OCI-LY1 (cell line): ENCODE results near the gene TPBGL.

Experiments used
- H2AFZ ChIP-seq: fragments of 200-600 bp; sonication (generic), shearing (Covaris generic); 2 replicates; pipeline ENCODE4 v1.6.0; 2014; ENCODE audit warnings: antibody characterized with exemption, mild to moderate bottlenecking, low read length
- H3F3A ChIP-seq: fragments of 200-600 bp; sonication (generic), shearing (Covaris generic); 2 replicates; pipeline ENCODE4 v1.6.0; 2014; ENCODE audit warnings: mild to moderate bottlenecking, antibody characterized with exemption, low read length, moderate library complexity; ENCODE audit not compliant: insufficient read depth
- H3K27ac ChIP-seq: fragments of 200-600 bp; sonication (generic); 2 replicates; pipeline ENCODE4 v1.5.1; 2014; ENCODE audit warnings: low read length, mixed run types, mild to moderate bottlenecking, low read depth; ENCODE audit not compliant: poor library complexity, severe bottlenecking
- H3K27me3 ChIP-seq: fragments of 200-600 bp; sonication (generic); 2 replicates; pipeline ENCODE4 v1.6.0; 2014; ENCODE audit warnings: antibody characterized with exemption, mild to moderate bottlenecking, low read length, moderate library complexity; ENCODE audit not compliant: insufficient read depth
- H3K36me3 ChIP-seq: fragments of 200-600 bp; sonication (generic); 2 replicates; pipeline ENCODE4 v1.6.1; 2014; ENCODE audit warnings: mild to moderate bottlenecking, antibody characterized with exemption, low read length, moderate library complexity, mixed read lengths; ENCODE audit not compliant: insufficient read depth
- H3K4me1 ChIP-seq: fragments of 200-600 bp; sonication (generic); 2 replicates; pipeline ENCODE4 v1.5.1; 2014; ENCODE audit warnings: mild to moderate bottlenecking, low read length, moderate library complexity; ENCODE audit not compliant: insufficient read depth, severe bottlenecking
- H3K4me2 ChIP-seq: fragments of 200-600 bp; sonication (generic), shearing (Covaris generic); 2 replicates; pipeline ENCODE4 v1.6.1; 2014; ENCODE audit warnings: low read length
- H3K4me3 ChIP-seq: fragments of 200-600 bp; sonication (generic); 2 replicates; pipeline ENCODE4 v1.5.1; 2014; ENCODE audit warnings: low read length, low read depth, mild to moderate bottlenecking, mixed read lengths; ENCODE audit not compliant: poor library complexity, severe bottlenecking
- H3K79me2 ChIP-seq: fragments of 200-600 bp; shearing (Covaris generic); 2 replicates; pipeline ENCODE4 v1.6.1; 2016; ENCODE audit warnings: mixed run types, low read length, mixed read lengths; ENCODE audit not compliant: insufficient read depth
- H3K9ac ChIP-seq: fragments of 200-600 bp; sonication (generic), shearing (Covaris generic); 2 replicates; pipeline ENCODE4 v1.6.1; 2014; ENCODE audit warnings: mild to moderate bottlenecking, low read length, mixed read lengths
- H3K9me2 ChIP-seq: fragments of 200-600 bp; sonication (generic), shearing (Covaris generic); 2 replicates; pipeline ENCODE4 v1.6.1; 2014; ENCODE audit warnings: low read depth, mild to moderate bottlenecking, low read length, mixed read lengths
- H3K9me3 ChIP-seq: fragments of 200-600 bp; shearing (Covaris generic); 2 replicates; pipeline ENCODE4 v1.6.1; 2014; ENCODE audit warnings: low read length, mixed read lengths
- H4K20me1 ChIP-seq: fragments of 200-600 bp; sonication (generic), shearing (Covaris generic); 2 replicates; pipeline ENCODE4 v1.6.0; 2016; ENCODE audit warnings: mild to moderate bottlenecking, low read length; ENCODE audit not compliant: insufficient read depth
- CTCF ChIP-seq: fragments of 200-600 bp; sonication (generic), shearing (Covaris generic); IDR thresholded peaks from 2 replicates; pipeline ENCODE4 v1.5.1; 2017; ENCODE audit warnings: mild to moderate bottlenecking, antibody characterized with exemption, low read length, moderate library complexity, mixed read lengths
- EZH2 ChIP-seq: fragments of 200-600 bp; sonication (generic), shearing (Covaris generic); IDR thresholded peaks from 2 replicates; pipeline ENCODE4 v1.8.0; 2017; ENCODE audit warnings: borderline replicate concordance, mixed run types, mild to moderate bottlenecking, antibody characterized with exemption, low read length, moderate library complexity, mixed read lengths

TPBGL gene

DNA sequence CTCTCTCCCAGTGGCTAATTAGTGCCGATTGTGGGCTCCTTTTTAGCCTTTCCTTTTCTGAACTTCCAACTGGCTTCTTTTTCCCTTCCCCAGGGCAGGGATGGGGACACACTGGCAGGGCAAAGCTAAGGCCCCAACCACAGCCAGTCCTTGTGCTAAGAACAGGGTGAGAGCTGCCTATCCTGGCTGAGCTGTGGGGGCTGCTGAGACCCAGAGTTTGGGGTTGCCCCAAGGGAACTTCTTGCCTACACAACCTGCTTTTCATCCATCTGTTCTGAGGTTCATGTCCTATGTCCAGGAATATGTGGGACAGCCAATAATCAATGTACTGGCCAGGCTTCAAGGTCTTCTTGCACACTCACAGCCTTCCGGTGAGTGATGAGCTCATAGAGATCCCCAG, 10.0 kb upstream of the TPBGL start:
- Histone ChIP-seq H3K36me3 (no peaks in the 10 kb centered on the region), H3K4me2 (no peak overlapping the region), H3K27ac (no peak overlapping the region), H3K27me3 (no peaks in the 10 kb centered on the region), H3K9me2 (no peaks in the 10 kb centered on the region), H3K9me3 (no peaks in the 10 kb centered on the region), H3K4me1 (no peaks in the 10 kb centered on the region), H3F3A (no peaks in the 10 kb centered on the region), H3K4me3 (no peak overlapping the region), H2AFZ (no peak overlapping the region), H4K20me1 (no peaks in the 10 kb centered on the region), H3K9ac (no peak overlapping the region), H3K79me2 (no peaks in the 10 kb centered on the region)
- TF ChIP-seq CTCF: no peak
- no peak for TF ChIP-seq EZH2

DNA sequence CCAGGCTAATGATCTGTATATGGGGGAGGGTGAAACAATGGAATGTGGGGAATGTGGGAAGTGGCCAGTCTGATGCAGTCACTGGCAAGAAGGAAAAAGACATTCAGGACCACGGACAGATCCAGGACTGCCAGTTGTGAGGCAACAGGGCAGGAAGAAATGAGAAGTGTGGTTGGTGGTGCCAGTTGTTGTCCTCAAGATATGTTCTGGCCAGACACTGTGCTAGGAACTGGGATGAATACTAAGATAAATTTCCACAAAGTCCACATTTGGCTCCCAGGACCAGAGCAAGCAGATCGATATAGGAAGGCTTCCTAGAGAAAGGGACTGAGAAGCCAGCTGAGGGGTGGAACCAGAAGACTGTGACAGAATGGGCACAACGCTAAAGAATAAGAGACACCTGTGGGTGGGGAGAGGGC, 6.8 kb upstream of the TPBGL start:
- Histone ChIP-seq H3K9me3 (no peaks in the 10 kb centered on the region), H4K20me1 (no peaks in the 10 kb centered on the region), H3F3A (no peaks in the 10 kb centered on the region), H3K27me3 (no peaks in the 10 kb centered on the region), H2AFZ (no peak overlapping the region), H3K36me3 (no peaks in the 10 kb centered on the region), H3K27ac (no peak overlapping the region), H3K4me3 (no peak overlapping the region), H3K9me2 (no peaks in the 10 kb centered on the region), H3K4me2 (no peak overlapping the region), H3K79me2 (no peaks in the 10 kb centered on the region), H3K9ac (no peak overlapping the region), H3K4me1 (no peaks in the 10 kb centered on the region)
- TF ChIP-seq EZH2 (no peak), CTCF (no peak)

DNA sequence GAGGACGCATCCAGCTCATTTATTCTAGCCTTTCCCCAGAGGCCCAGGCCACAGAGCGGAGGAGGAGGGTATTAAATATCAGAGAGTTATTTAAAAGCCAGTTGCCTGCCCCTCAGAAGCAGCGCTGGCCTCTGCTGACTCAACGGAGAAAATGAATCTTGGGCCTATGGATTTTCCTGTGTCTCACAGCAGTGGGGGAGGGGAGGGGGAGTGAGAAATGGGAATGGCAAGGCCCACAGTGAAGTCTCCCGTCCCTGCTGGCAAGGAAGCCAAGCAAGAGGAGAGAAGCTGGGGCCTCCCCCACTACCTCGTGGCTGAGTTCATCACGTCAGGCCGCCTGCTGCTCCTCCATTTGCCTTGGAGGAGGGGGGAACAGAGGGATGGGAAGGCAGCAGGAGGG, 4.5 kb upstream of the TPBGL start:
- Histone ChIP-seq H3K4me1 (no peaks in the 10 kb centered on the region), H3K4me2 (no peak overlapping the region), H4K20me1 (no peaks in the 10 kb centered on the region), H3K9me3 (no peaks in the 10 kb centered on the region), H3K27me3 (no peaks in the 10 kb centered on the region), H3K27ac (no peak overlapping the region), H3K36me3 (no peaks in the 10 kb centered on the region), H2AFZ (no peak overlapping the region), H3K9me2 (no peaks in the 10 kb centered on the region), H3K4me3 (no peak overlapping the region), H3K79me2 (no peaks in the 10 kb centered on the region), H3K9ac (no peak overlapping the region), H3F3A (no peaks in the 10 kb centered on the region)
- TF ChIP-seq CTCF (no peak), EZH2 (no peak)
